Skeletal muscle tissue (tissue), 4 donors: ENCODE results near the gene TERT. TPM values are rescaled to one million over a fixed set of nuclear protein-coding genes. Genes with fewer than 3 reads are reported as not detected.

ENCODE experiments used
- H3K27ac ChIP-seq: one replicate; pipeline ENCODE4 v1.7.0; 2013; ENCODE audit warnings: mild to moderate bottlenecking, low read depth, low read length, inconsistent platforms
- H3K27me3 ChIP-seq, 3 donors: one replicate each; pipeline ENCODE4 v1.7.0; 2013; ENCODE audit warnings: low read length in 3 of 3; ENCODE audit not compliant: control insufficient read depth in 3 of 3, insufficient read depth in 3 of 3
- H3K36me3 ChIP-seq, 3 donors: one replicate each; pipeline ENCODE4 v1.7.0; 2013; ENCODE audit warnings: low read length in 3 of 3; ENCODE audit not compliant: control insufficient read depth in 3 of 3, insufficient read depth in 3 of 3
- H3K4me1 ChIP-seq, 3 donors: one replicate each; pipeline ENCODE4 v1.7.0; 2013; ENCODE audit warnings: low read length in 3 of 3, mild to moderate bottlenecking in 3 of 3; ENCODE audit not compliant: control insufficient read depth in 3 of 3, insufficient read depth in 3 of 3
- H3K4me3 ChIP-seq, 3 donors: one replicate each; pipeline ENCODE4 v1.7.0; 2013; ENCODE audit warnings: low read length in 3 of 3
- H3K9ac ChIP-seq, 3 donors: one replicate each; pipeline ENCODE4 v1.7.0; 2013; ENCODE audit warnings: low read length in 3 of 3, mild to moderate bottlenecking in 3 of 3, moderate library complexity in 2 of 3, low read depth in 1 of 3
- H3K9me3 ChIP-seq, 3 donors: one replicate each; pipeline ENCODE4 v1.7.0; 2013; ENCODE audit warnings: low read length in 3 of 3; ENCODE audit not compliant: control insufficient read depth in 3 of 3
- total RNA-seq: library from RNA; depleted of rRNA; stranded (reverse); fragments of >200 nt; gene quantifications from one replicate; pipeline ENCODE4 v1.2.3, GENCODE V29; 2014
- donor health status: Osteomylitis.

Gene TERT
- total RNA-seq, 1 donor from 2014 or later: not detected

DNA sequence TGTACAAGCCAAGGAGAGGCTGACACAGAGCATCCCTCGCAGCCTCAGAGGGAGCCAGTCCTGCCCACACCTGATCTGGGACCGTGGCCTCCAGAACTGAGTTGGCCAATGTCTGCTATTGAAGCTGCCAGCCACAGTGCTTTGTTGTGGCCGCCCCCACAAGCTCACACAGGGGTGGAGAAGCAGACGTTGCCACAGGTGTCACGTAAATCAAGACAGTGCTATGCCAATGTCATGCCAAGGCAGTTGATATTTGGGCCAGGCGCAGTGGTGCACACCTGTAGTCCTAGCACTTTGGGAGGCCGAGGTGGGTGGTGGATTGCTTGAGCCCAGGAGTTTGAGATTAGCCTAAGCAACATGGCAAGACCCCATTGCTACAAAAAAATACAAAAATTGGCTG lies 17.3 kb upstream of the TERT start:
- Histone ChIP-seq H3K27ac (no peak overlapping the region), H3K36me3 (peaks cover 0 to 2% (median 0%) of the 10 kb centered on the region in 3 donors), H3K27me3 (peaks cover 11 to 33% (median 12%) of the 10 kb centered on the region in 3 donors), H3K9ac (no peak overlapping the region), H3K9me3 (no peaks in the 10 kb centered on the region), H3K4me3 (no peak overlapping the region), H3K4me1 (peaks cover 5 to 11% (median 6%) of the 10 kb centered on the region in 3 donors)

DNA sequence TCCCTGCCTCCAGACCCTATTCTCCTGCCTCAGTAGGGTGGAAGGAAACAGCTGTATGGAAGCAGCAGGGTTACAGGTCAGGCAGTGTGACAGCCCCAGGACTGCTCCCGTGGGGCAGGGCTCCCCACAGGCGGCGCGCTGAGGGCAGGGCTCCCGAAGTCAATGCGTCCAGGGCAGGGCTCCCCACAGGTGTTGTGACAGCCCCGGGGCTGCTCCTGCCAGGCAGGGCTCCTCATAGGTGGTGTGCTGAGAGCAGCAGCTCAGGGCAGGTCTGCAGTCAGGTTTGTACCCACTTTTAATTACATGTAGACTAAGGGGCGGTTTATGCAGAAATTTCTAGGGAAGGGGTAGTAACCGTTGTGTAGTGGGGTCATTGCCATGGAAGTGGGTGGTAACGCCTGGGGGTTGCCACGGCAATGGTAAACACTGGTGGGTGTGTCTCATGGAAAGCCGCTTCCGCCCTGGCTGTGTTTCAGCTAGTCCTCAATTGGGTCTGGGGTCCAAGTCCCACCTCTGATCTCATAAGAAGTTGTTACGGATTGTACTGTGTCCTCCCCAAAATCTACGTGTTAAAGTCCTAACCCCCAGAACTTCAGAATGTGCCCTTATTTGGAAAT lies 16.7 kb upstream of the TERT start:
- Histone ChIP-seq H3K9ac (no peak overlapping the region), H3K36me3 (no peaks in the 10 kb centered on the region), H3K27ac (no peak overlapping the region), H3K4me1 (peaks cover 5 to 10% (median 6%) of the 10 kb centered on the region in 3 donors), H3K9me3 (no peaks in the 10 kb centered on the region), H3K27me3 (peaks cover 11 to 33% (median 12%) of the 10 kb centered on the region in 3 donors), H3K4me3 (no peak overlapping the region)

DNA sequence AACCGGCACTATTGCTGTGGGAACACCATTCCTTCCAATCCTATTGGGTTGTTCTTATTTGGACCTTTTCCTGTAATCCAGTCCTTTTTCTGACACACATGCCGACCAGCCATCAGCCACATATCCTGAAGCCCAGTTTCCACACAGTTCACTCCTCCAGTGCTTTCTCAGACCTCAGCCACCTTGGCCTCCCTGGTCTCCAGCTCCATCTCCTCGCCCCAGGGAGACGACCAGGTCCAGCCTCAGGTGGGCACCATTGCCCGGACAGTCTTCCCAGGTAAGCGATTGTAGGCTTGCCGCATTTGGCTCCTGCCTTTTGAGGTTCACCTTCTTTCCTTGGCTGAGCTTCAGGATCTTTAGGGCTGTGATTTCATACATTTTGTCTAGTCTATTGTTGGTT lies 15.2 kb upstream of the TERT start:
- no peak overlapping the region for H3K27ac ChIP-seq
- H3K4me1 ChIP-seq: no peaks in the 10 kb centered on the region
- H3K9me3 ChIP-seq: no peaks in the 10 kb centered on the region

DNA sequence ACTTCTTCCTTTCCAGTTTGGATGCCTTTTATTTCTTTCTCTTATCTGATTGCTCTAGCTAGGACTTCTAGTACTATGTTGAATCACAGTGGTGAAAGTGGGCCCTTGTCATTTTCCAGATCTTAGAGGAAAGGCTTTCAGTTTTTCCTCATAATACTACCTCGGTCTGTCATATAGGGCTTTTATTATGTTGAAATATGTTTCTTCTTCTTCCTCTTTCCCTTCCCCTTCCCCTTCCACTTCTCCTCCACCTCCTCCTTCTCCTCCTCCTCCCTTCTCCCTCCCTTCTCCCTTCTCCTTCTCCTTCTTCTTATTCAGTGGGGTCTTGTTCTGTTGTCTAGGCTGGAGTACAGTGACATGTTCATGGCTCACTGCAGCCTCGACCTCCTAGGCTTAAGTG lies 9.2 kb upstream of the TERT start:
- H3K9ac ChIP-seq: no peak overlapping the region
- H3K27ac ChIP-seq: no peak overlapping the region
- peaks cover 5 to 9% (median 7%) of the 10 kb centered on the region in 3 donors for H3K27me3 ChIP-seq
- H3K9me3 ChIP-seq: peaks cover 0 to 3% (median 0%) of the 10 kb centered on the region in 3 donors
- no peaks in the 10 kb centered on the region for H3K36me3 ChIP-seq
- H3K4me3 ChIP-seq: no peak overlapping the region
- H3K4me1 ChIP-seq: no peaks in the 10 kb centered on the region

More for the DNA sequence above, 15.2 kb upstream of the TERT start:
- Histone ChIP-seq H3K4me3 (no peak overlapping the region), H3K27me3 (peaks cover 11 to 33% (median 12%) of the 10 kb centered on the region in 3 donors), H3K9ac (no peak overlapping the region), H3K36me3 (no peaks in the 10 kb centered on the region)

DNA sequence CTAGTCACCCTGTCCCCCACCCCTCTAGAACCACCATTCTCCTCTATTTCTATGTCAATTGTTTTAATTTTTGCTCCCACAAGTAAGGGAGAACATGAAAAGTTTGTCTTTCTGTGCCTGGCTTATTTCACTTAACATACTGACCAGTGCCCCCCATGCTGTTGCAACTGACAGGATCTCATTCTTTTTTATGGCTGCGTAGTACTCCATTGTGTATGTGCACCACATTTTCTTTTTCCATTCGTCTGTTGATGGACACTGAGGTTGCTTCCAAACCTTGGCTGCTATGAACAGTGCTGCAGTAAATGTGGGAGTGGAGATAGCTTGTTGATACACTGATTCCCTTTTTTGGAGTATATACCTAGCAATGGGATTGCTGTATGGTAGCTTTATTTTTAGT lies 7.4 kb upstream of the TERT start:
- Histone ChIP-seq H3K4me3 (no peak overlapping the region), H3K4me1 (no peaks in the 10 kb centered on the region), H3K9ac (no peak overlapping the region), H3K9me3 (peaks cover 0 to 3% (median 0%) of the 10 kb centered on the region in 3 donors), H3K36me3 (no peaks in the 10 kb centered on the region), H3K27me3 (peaks cover 7 to 14% (median 10%) of the 10 kb centered on the region in 3 donors), H3K27ac (no peak overlapping the region)

DNA sequence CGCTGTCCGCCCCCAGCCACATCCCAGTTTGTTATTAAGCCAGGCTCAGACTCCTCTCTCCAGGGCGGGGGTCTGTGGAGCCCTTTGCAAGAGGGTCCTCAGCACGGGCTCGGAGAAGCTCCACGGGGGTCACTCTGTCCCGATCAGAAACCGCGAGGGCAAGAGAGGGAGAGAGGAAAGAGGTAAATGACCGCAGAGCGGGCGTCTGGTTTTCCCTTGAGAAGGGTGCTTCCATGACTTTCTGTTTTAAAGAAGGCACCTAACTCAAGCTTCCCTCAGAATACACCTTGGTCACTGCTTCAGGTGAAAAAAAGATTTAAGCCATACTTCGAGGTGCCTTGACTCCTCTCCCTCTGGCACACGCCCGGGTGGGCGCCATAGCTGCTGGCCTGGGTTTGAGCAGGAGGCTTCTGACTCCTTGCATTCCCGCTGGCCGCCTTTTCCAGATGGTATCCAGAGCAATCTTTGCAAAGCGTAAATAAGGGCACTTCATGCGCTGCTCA lies 5.8 kb upstream of the TERT start:
- Histone ChIP-seq H3K4me3 (no peak overlapping the region), H3K9me3 (peaks cover 0 to 3% (median 0%) of the 10 kb centered on the region in 3 donors), H3K4me1 (no peaks in the 10 kb centered on the region), H3K27ac (no peak overlapping the region), H3K36me3 (no peaks in the 10 kb centered on the region), H3K9ac (no peak overlapping the region), H3K27me3 (peaks cover 17 to 21% (median 21%) of the 10 kb centered on the region in 3 donors)

GRCh38 chr5:1299961-1300360 lies 5.1 kb upstream of the TERT start:
- Histone ChIP-seq H3K36me3 (no peaks in the 10 kb centered on the region), H3K4me3 (no peak overlapping the region), H3K9ac (no peak overlapping the region), H3K27ac (no peak overlapping the region), H3K27me3 (peaks cover 22 to 27% (median 27%) of the 10 kb centered on the region in 3 donors), H3K9me3 (peaks cover 0 to 3% (median 0%) of the 10 kb centered on the region in 3 donors), H3K4me1 (no peaks in the 10 kb centered on the region)

GRCh38 chr5:1299511-1299850 lies 4.6 kb upstream of the TERT start:
- Histone ChIP-seq H3K9me3 (peaks cover 0 to 3% (median 0%) of the 10 kb centered on the region in 3 donors), H3K36me3 (no peaks in the 10 kb centered on the region), H3K27me3 (peaks cover 26 to 30% (median 27%) of the 10 kb centered on the region in 3 donors), H3K27ac (no peak overlapping the region), H3K9ac (no peak overlapping the region), H3K4me3 (no peak overlapping the region), H3K4me1 (no peaks in the 10 kb centered on the region)

DNA sequence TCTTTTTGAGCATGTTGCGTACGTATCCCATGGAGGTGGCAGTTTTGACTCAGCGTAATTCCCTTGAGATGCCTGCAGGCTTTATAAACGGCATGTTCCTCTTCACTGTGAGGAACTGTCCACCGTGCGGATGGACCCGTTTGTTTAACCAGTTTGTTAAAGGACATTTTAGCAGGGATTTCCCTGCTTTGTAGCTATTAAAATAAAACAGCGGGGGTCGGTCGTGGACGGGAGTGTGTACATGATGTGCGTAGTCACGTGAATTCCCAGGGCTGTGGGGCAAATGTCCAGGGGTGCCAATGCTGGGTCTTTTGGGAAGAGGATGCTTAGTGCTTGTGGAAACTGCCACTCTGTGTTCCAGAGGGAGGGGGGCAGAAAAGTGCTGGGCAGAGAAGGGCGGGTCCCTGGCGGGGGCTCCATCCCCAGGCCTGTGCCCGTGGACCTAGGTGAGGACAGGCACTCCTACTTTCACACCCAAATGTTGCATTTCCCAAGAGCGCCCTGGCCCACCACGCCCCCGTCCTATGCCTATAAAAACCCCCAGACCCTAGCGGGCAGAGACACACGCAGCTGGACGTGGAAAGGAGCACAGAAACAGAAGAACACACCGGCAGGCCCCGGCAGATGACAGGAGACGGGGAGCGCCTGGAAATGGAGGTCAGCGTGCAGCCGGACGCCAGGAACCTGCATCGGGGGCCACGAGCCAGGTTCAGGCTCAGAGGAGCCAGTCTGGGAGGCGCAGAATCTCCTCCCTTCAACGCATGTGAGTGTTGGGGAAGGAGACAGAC lies 4.0 kb upstream of the TERT start:
- H3K27me3 ChIP-seq: peaks cover 31 to 36% (median 31%) of the 10 kb centered on the region in 3 donors
- no peak overlapping the region for H3K4me3 ChIP-seq
- no peaks in the 10 kb centered on the region for H3K36me3 ChIP-seq
- H3K4me1 ChIP-seq: no peaks in the 10 kb centered on the region
- H3K9ac ChIP-seq: no peak overlapping the region
- H3K9me3 ChIP-seq: peaks cover 0 to 3% (median 0%) of the 10 kb centered on the region in 3 donors
- no peak overlapping the region for H3K27ac ChIP-seq

- no peak overlapping the region for H3K9ac ChIP-seq
- H3K27me3 ChIP-seq: peaks cover 37 to 43% (median 39%) of the 10 kb centered on the region in 3 donors
- H3K27ac ChIP-seq: no peak overlapping the region
- no peaks in the 10 kb centered on the region for H3K36me3 ChIP-seq
- no peaks in the 10 kb centered on the region for H3K9me3 ChIP-seq
- no peak overlapping the region for H3K4me3 ChIP-seq
- no peaks in the 10 kb centered on the region for H3K4me1 ChIP-seq
These were observed 3.2 kb upstream of the TERT start for GRCh38 chr5:1298067-1298551.
